K562 (cell line): ENCODE measurements around the gene INPP4B.

Experiments
- RBM34 ChIP-seq: fragments of 200-400 bp; formaldehyde crosslinking; IDR thresholded peaks from 2 replicates; pipeline ENCODE4 v1.6.1; 2018; ENCODE audit warnings: low read length, borderline replicate concordance; ENCODE audit not compliant: insufficient read depth
- TRIM24 ChIP-seq, 2 experiments: fragments of 450-650 bp; IDR thresholded peaks; 2 replicates each; pipeline ENCODE4 v1.6.1; 2016
- ZNF347 ChIP-seq: fragments of 450-650 bp; formaldehyde crosslinking; IDR thresholded peaks from 2 replicates; pipeline ENCODE4 v1.4.0; 2020; ENCODE audit warnings: low read depth, mild to moderate bottlenecking, moderate library complexity

DNA sequence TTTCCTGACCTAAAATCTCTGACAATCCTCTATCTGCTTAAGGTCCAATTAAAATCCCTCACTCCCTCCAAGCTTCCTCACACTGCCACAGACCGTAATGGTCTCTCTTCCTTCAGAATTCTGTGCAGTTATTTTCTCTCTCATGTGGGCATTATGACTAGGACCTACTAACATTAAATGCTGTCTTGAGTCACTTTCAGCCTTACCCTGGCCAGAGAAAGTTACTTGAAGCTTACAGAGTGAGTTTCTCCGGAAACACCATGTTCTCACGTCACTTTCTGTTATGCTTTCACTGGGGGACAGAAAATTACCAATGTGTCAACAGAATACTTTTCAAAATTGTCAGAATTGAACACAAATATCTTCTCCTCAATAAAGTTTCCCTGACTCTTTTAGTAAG, 271.8 kb downstream of the INPP4B start:
- no peak for TF ChIP-seq TRIM24 (IDR thresholded peaks at IDR 0.05)
- no peak for TF ChIP-seq ZNF347 (CRISPR knock-in tag)
- TF ChIP-seq RBM34 = no peak
